HG03175 (cell line): ENCODE results near the gene SEL1L3.

Experiments
- ATAC-seq: cut with Tn5 transposase; IDR thresholded peaks from one replicate; pipeline ENCODE4 v1.9.1; 2021; ENCODE audit warnings: mild to moderate bottlenecking, moderate library complexity; ENCODE audit not compliant: unreplicated experiment

SEL1L3 gene

DNA sequence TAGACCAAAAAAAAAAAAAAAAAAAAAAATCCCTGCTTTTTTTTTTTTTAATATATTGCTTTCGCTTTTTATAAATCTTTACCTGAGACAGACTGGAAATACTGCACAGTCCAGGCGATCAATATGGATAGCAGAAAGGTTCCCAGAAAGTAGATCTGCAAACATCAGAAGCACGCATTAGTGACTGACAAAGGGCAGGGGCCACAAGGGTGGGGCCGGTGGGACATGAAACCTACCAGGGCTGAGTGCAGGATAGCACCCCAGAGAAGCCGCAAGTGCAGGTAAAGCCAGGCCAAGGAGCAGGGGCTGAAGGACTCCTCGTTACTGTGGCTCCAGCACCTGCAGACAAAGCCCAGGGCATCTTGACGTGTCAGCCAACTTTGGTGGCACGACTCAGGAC lies 105.3 kb downstream of the SEL1L3 start:
- no peak for ATAC-seq

DNA sequence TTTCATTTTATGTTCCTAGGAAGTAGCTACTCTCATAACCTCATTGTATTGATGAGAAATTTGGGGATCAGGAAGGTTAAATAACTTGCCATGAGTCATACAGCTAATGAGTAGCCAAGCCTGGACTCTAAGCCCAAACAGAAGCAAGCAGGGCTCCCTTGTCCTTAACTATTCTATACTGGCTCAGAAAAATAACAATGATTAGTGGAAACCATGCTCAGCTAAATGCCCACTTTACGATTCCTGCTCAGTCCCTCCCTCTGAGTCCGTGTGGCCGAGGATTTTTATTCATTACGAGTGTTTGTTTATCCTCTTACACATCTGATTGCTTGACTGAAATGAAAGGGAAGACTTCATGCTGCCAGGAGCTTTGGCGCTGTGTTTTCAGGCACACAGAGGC lies 106.3 kb downstream of the SEL1L3 start:
- ATAC-seq: no peak

DNA sequence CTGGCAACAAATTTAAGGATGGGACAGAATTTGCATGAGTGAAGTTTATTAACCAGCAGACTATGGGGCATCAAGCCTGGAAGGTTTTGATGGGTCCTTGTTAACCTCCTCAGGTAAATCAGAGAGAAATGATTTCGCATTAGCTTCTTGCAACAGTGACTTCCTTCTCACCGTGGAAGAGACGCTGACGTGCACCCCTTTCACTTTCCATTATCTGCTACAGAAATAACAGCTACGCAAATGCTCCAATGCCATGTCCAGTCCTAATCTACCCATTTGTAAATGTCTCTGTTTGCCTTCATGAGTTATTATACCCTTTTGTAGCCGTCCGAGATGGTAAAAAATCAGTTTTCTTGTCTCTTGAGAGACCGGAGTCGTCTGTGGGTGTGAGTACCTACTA lies 106.9 kb downstream of the SEL1L3 start:
- ATAC-seq: no peak

DNA sequence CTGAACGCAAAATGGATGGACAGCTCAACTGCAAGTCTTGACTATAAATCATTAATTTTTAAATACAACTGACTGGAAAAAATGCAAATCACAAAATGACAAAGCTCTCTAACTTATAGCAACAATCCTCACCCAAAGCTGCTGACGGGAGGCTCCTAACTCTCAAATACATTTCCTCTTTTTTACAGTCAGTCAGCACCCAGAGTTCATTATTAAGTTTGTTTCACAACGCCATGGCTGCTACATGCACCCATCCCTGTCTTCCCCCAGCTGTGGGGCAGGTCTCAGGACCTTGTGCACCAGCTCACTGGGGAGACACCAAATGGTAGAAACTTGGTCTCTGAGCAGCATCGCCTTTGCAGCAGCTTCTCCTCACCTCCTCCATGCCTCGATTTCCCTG lies 109.5 kb downstream of the SEL1L3 start:
- no peak for ATAC-seq

DNA sequence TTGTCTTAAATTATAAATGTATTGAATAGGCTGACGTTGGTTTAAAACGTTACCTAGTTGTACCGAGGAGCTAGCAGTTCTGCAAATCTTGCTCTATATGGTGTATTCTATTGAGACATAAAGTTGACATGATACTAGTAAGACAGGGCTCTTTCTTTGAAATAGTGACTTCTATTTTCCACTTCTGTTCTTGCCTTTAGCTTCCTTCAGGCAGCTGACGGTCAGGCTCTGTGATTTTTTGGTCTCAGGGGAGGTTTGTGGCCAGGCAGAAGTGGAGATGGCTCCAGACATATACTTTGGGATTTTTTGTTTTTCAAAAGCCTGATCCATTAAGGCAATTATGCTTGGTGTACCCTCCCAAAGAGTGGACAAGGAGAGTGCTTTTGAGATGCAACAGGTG lies 111.9 kb downstream of the SEL1L3 start:
- no peak for ATAC-seq

- no peak for ATAC-seq
These were observed 113.5 kb downstream of the SEL1L3 start for GRCh38 chr4:25749150-25749794.

DNA sequence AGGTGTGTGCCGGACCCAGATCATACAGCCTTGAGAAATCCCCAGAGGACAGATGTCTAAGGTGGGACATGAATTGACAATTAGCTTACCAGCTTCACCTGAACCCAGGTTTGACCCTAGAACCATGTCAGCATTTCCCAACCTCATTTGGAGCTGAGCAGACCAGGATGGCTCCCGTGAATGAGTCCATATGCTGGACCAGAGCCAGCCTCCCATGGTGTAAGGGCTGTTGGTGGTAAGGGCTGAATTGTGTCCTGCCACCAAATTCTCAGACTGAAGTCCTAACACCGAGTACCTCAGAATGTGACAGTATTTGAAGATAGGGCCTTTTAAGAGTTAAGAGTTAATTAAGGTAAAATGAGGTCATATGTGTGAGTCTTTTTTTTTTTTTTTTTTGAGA lies 118.8 kb downstream of the SEL1L3 start:
- ATAC-seq: no peak

DNA sequence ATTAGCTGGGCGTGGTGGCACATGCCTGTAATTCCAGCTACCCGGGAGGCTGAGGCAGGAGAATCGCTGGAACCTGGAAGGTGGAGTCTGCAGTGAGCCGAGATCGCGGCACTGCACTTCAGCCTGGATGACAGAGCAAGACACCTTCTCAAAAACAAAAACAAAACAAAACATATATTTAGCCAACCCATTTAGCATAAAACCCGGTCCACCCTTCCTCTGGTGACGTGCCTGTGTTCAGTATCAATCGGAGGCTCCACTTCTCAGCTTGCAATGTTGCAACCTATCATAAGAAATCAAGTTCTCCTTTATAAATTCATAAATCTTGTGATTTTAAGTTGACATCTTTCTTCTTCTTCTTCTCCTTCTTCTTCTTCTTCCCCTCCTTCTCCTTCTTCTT lies 133.2 kb downstream of the SEL1L3 start:
- ATAC-seq: no peak

- no peak for ATAC-seq
These were observed 133.9 kb downstream of the SEL1L3 start for GRCh38 chr4:25728886-25729285.

GRCh38 chr4:25727711-25728493 lies 134.9 kb downstream of the SEL1L3 start:
- no peak for ATAC-seq

- ATAC-seq: no peak
These were observed 136.9 kb downstream of the SEL1L3 start for GRCh38 chr4:25725870-25726269.

GRCh38 chr4:25723409-25723808 lies 139.4 kb downstream of the SEL1L3 start:
- no peak for ATAC-seq

DNA sequence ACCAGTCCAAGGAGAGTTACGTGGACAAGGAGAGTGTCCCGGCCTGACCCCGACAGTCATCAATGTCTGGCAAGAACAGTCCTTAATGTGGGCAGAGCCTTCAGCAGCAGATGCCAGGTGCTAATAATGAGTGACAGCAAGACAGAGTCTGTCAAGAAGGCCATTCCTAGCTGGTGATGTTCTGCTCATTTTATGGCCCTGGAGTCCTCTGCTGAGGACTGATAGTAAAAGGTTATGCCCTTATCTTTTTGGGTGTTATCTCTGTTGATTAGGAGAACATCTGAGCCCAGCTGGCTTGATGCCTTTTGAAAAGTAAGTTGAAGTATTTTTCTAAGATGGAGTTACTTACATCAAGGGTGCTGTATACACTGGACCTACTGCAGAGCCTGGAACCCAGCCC lies 139.8 kb downstream of the SEL1L3 start:
- no peak for ATAC-seq

DNA sequence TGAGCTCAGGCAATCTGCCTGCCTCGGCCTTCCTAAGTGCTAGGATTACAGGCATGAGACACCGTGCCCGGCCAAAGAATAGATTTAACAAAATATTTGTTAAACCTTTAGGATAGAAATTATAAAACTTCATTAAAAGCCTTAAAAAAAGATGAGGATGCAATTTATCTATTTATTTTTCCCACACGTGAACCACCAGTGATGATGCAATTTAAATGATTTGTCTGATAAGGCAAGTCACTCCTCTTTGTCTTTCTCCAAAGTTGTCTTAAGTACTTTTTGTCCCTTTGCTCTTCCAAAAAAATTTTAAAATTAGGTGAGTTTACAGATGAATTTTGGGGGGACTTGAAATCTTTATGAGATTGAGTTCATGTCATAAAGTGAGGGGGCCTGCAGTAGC lies 149.0 kb downstream of the SEL1L3 start:
- no peak for ATAC-seq

DNA sequence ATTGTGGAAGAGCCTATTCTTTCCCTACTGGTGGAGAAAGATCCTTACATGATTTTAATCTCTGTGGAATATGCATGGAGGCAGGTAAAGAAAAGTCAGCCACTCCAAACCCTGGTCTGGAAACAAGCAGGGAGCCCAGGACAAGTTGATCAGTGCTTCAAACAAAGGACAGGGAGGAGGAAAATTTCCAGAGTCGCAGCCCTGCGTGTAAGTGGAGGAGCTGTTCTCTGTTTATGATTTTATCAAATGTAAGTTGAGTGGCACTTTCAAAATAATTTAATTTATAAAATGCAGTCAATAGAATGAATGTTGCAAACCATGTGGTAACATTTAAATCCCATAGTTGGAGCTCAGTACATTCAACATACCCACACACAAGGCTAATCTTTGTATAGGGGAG lies 150.2 kb downstream of the SEL1L3 start:
- no peak for ATAC-seq

DNA sequence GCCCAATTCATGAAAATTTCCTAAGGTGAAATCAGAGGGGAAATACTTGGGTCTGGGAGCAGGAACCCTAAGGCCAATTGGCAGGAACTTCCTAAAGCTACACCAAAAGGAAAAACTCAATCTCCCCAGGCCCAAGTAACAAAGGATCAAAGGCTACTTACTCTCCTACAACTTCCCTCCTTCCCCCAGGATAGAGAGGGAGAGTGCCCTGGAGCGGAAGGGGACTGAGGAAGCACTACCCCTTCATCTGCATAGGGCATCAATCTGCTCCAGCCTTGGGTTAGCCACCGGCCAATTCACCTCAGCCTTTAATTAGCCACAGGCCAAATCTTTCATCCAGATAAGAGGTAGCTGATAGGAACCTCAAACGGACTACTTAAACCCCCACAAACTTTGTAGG lies 152.2 kb downstream of the SEL1L3 start:
- ATAC-seq: no peak

GRCh38 chr4:25704516-25704915 lies 158.3 kb downstream of the SEL1L3 start:
- no peak for ATAC-seq

GRCh38 chr4:25703731-25704388 lies 158.9 kb downstream of the SEL1L3 start:
- no peak for ATAC-seq

DNA sequence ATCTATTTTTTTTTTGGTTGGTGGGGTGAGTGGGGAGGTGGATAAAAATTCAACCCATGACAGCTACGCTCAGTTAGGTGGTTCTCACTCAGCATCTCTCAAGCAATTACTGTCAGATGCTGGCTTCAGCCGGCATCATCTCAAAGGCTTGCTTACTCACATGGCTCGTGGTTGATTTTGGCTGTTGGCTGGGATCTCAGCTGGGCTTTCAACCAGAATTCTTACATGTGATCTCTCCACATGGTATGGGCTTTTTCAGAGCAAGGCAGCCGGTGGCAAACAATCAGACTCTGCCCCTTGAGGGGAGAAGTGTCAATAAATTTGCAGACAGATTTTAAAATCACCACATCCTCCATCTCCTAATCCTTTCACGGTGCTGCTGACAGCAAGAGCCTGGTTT lies 159.9 kb downstream of the SEL1L3 start:
- no peak for ATAC-seq

GRCh38 chr4:25700661-25701060 lies 162.1 kb downstream of the SEL1L3 start:
- ATAC-seq: no peak

DNA sequence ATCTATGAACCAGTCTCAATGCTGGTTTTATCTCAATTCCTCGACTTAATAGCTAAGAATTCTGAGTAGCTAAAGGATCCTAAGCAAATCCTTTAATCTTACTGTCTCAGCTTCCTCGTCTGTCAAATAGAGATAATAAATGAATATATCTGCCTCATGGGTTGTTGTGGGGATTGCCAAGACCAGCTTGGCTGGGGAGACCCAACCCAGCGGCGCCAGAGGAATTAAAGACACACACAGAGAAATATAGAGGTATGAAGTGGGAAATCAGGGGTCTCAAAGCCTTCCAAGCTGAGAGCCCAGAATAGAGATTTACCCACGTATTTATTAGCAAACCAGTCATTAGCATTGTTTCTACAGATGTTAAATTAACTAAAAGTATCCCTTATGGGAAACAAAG lies 165.3 kb downstream of the SEL1L3 start:
- no peak for ATAC-seq
